COLO829 (cell line): ENCODE data around the gene EMILIN2.

Source experiments
- DNase-seq: peaks from one replicate; pipeline ENCODE4 v3.0.0; 2012; ENCODE audit warnings: low spot score

Gene EMILIN2

DNA sequence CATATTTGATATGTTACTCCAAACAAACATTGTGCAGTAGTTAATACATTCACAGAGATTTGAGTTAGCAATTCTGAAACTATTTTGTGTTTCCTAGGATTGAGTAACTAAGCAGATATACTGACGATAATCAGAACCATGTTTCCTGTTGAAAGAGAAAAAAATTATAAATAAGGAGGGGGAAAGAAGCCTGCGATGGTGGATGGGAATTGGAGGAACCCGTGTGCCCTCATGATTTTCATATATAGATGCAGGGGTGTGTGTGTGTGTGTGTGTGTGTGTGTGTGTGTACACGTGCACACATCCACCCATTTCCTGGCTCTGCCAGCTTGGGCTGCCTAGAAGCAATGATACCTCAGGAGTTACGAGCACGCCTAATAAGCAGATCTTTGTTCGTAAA lies 109.2 kb downstream of the EMILIN2 start:
- DNase-seq: no peak

DNA sequence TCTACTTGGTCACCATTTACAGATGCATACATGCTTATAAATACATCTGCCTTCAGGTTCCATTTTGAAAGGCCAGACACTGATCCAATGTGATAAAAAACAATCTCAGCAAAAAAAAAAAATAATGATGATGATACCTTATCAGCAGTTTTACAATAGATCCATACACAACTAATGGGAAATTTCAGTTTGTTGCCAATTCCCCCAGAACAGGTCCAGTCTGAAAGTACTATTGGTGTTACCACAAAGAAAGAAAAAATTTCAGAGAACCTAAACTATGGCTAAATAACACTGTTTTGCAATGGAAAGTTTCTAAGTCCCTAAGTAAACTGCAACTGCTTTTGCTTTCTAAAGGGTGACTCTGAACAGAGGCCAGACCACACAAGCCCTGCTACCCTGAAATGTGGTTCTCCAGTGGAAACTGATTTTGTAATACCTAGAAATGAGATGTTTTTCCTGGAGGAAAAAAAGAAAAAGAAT lies 112.1 kb downstream of the EMILIN2 start:
- DNase-seq: no peak

DNA sequence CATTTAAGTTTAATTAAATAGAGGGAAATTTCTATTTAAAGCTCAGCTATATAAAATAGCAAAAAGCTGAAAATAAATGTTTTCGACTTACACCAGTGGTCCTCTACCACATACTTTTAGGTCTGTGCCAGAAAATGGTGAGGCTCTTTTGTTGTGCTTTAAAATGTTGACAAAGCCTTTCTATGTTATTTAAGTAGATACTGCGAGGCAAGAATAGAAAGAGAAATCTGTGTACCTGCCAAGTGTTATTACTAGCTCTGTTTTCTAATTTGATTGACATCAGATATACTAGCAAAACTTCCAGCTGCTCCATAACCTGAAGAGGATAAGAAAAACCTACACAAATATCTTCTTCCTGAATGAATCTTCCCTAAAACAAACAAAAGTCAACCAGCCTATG lies 112.5 kb downstream of the EMILIN2 start:
- DNase-seq: no peak

DNA sequence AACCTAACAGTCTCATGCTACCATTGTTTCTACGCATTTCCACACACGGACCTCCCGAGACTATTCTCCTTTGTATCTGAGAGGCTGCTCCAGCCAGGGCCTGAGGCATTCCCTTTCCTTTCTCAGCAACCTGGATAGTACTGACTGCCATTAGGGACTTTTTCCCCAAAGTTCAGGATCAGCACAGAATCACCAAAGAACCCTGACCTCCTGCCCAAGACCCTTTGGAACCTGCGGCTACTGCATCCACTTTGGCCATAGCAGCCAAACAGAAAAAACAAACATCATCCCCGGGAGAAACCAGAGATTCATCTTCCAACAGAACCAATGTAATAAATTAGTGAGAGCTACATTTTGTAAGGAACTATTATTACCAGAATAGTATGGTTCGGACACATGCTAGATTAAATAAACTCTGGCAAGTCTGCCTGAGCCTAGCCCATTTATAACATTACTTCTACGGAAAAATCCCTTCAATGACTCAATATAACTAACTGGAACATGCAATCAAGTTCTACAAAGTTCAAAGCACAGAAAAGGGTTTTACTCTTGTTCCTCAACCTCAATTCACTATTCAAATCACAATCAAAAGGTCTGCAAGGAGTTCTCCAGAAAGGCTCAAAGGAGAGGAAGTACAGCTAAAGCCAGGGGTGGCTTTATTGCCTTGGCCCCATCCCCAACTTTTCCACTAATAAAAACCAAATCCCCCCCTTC lies 114.3 kb downstream of the EMILIN2 start:
- no peak for DNase-seq

DNA sequence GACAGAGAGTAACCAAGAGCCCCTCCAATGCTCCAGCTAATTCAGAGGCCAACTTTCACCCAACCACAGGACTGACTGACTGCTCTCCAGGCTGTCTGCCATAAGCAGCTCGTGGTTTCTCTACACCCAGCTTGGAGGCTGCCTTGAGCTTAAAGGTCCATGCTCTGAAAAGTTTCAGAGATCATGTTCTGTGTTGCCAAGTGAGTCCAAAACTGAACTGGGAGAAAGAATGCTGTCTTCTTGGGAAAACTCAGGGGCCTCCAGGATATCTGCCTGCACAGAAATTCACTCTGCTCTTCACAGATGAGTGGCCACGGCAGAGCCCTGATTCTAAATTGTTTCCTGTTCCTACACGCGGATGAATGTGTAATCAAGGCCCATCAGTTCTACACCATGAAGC lies 115.0 kb downstream of the EMILIN2 start:
- no peak for DNase-seq

DNA sequence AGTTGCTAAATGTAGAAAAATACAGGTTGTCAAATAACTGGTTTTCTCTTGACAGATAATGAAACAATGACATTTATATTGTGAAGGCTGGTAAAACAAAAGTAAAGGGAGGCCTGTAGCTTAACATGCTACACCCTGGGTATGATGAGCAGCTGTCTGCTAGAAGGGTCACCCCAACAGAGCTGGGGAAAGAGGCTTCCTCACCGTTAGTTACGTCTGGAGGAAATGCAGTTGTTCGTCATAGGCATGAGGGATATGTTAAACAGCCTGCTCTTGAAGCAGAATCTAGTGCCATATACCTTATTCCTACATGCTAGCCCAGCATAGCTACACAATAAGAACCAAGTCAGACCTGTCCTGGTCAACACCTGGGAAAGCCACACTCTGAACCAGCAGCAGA lies 116.2 kb downstream of the EMILIN2 start:
- no peak for DNase-seq

DNA sequence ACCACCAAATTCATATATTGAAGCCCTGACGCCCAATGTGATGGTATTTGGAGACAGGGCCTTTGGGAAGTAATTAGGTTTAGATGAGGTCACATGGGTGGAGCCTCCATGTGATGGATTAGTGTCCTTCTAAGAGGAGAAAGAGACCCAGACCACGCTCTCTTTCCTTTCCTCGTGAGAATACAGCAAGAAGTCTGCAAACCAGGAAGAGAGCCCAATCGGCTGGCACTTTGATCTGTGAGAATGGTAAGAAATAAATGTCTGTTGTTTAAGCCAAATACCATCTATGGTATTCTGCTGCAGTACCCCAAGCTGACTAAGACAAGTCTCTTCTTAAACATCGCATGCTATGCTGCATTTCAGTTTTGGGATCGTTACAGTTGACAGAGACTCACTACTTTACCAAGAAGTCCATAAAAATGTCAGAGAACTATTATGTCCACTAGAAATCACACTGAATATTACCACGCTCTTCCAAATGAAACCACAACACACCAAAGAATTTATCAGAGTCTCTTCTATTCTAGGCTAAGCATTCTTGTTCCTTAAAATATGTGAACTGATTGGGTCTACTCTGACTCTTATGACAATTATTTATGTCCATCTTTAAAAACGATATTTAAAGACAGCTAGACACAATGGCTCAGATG lies 117.7 kb downstream of the EMILIN2 start:
- no peak for DNase-seq
